Measurements from ENCODE around the gene SLC66A2.

SLC66A2 gene

DNA sequence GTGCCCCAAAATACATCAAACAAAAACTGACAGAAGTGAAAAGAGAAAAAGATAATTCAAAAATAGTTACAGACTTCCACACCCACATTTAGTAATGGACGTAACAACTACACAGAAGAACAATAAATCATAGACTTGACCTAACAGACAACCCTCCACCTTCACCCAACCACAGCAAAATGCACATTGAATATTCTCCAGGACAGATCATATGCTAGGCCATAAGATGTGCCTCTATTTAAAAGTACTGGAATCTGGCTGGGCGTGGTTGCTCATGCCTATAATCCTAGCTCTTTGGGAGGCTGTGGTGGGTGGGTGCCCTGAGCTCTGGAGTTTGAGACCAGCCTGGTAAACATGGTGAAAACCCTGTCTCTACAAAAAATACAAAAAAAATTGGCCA is 20.0 kb downstream of the SLC66A2 start:
- no peak for DNase-seq (ENCODE audit: low read depth, low spot score)
- TF ChIP-seq, protein P1, sequence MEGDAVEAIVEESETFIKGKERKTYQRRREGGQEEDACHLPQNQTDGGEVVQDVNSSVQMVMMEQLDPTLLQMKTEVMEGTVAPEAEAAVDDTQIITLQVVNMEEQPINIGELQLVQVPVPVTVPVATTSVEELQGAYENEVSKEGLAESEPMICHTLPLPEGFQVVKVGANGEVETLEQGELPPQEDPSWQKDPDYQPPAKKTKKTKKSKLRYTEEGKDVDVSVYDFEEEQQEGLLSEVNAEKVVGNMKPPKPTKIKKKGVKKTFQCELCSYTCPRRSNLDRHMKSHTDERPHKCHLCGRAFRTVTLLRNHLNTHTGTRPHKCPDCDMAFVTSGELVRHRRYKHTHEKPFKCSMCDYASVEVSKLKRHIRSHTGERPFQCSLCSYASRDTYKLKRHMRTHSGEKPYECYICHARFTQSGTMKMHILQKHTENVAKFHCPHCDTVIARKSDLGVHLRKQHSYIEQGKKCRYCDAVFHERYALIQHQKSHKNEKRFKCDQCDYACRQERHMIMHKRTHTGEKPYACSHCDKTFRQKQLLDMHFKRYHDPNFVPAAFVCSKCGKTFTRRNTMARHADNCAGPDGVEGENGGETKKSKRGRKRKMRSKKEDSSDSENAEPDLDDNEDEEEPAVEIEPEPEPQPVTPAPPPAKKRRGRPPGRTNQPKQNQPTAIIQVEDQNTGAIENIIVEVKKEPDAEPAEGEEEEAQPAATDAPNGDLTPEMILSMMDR (IDR thresholded peaks at IDR 0.05; ENCODE audit: insufficient read depth, low read length, missing control alignments): no peak
- ChIA-PET POLR2A (no interaction called here), CTCF (no interaction called here)
- H3K4me3 ChIP-seq (ENCODE audit: low read depth, low read length): no peak overlapping the region

DNA sequence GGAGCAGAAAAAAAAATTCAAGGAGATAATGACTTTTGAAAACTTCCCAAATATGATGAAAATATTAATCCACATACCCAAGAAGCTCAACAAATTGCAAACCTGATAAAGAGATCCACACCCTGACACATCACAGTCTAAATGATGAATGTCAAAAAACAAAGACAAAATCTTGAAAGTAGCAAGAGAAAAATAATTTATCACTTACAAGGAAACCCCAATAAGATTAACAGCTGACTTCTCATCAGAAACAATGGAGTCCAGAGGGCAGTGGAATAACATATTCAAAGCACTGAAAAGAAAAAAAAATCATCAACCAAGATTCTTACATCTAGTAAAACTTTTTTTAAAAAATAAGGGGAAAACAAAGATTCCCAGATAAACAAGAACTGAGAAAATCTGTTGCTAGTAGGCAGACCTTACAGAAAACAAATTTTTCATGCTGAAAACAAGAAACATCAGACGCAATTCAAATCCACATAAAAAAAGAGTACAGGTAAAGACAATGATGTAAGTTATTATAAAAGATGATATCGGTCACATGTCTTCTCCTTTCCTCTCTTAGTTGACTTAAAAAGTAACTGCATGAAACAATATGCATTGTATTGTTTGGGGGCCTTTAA is 21.3 kb downstream of the SLC66A2 start:
- no peak for DNase-seq (ENCODE audit: low read depth, low spot score)
- TF ChIP-seq, protein P1 (IDR thresholded peaks at IDR 0.05; ENCODE audit: insufficient read depth, low read length, missing control alignments): no peak
- POLR2A ChIA-PET: no interaction called here
- CTCF ChIA-PET: no interaction called here
- H3K4me3 ChIP-seq (ENCODE audit: low read depth, low read length): no peak overlapping the region

DNA sequence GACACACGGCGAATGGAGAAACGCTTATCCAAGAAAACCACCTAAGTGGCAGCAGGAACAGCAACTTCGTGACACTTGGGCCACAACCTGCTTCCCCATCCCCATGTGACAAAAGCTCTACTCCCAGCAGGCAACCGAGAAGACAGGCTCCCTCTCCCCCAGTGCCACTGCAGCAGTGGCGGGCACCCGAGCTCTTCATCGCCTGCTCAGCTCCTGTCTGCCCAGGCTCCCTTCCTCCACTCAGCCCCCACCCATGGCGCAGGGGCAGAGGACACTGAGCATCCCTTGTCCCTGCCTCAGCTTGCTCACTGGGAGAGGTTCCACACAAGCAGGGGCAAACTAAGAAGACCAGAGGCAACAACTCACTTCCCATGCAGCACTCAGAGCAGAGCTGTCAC is 22.9 kb downstream of the SLC66A2 start:
- CTCF ChIA-PET: no interaction called here
- DNase-seq (ENCODE audit: low read depth, low spot score): no peak
- POLR2A ChIA-PET: no interaction called here
- TF ChIP-seq, protein P1 (IDR thresholded peaks at IDR 0.05; ENCODE audit: insufficient read depth, low read length, missing control alignments): no peak
- H3K4me3 ChIP-seq (ENCODE audit: low read depth, low read length): no peak overlapping the region

DNA sequence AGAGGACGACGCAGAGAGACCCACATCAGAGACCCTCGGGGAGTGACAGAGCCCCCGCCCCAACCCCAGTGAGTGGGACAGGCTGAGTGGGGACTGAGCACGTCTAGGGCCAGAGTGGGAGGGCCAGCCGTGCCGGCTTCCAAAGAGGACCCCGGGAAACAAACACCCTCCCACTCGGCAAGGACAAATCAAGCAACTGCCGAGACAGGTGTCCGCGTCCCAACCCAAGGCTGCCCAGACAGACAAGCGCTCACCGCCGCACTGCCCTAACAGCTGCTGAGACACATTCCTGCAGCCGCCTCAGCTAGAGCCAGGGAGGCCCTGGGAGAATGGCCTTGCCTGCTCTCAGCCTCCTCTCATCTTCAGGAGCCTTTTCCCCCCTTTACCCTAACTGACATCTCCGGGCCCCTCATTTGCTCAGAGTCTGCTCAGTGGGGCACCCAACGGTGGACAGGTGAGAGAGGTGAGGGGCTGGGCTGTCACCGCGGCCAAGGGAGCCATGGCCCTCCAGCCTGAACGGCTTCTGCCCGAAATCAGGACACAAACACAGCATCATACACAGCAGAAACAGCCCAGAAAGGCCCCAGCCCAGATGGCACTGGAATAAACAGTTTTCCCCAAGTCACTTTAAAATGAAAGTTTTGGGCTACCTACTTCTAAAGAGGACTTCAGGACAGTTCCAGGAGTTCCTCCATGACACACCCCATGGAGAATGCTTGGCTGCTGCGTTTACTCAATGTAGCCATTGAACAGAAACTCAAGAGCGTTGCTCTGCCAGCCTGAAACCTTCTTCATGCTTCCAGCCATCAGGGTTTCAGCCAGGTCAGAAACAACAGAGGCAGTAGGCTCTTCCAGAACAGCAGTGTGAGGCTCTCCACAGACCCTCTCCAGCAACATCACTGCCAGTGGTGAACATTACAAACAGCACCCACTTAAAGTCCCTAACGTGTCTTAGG is 23.6 kb downstream of the SLC66A2 start:
- CTCF ChIA-PET: no interaction called here
- no peak for DNase-seq (ENCODE audit: low read depth, low spot score)
- POLR2A ChIA-PET: no interaction called here
- TF ChIP-seq, protein P1 (IDR thresholded peaks at IDR 0.05; ENCODE audit: insufficient read depth, low read length, missing control alignments): no peak
- H3K4me3 ChIP-seq (ENCODE audit: low read depth, low read length): no peak overlapping the region

DNA sequence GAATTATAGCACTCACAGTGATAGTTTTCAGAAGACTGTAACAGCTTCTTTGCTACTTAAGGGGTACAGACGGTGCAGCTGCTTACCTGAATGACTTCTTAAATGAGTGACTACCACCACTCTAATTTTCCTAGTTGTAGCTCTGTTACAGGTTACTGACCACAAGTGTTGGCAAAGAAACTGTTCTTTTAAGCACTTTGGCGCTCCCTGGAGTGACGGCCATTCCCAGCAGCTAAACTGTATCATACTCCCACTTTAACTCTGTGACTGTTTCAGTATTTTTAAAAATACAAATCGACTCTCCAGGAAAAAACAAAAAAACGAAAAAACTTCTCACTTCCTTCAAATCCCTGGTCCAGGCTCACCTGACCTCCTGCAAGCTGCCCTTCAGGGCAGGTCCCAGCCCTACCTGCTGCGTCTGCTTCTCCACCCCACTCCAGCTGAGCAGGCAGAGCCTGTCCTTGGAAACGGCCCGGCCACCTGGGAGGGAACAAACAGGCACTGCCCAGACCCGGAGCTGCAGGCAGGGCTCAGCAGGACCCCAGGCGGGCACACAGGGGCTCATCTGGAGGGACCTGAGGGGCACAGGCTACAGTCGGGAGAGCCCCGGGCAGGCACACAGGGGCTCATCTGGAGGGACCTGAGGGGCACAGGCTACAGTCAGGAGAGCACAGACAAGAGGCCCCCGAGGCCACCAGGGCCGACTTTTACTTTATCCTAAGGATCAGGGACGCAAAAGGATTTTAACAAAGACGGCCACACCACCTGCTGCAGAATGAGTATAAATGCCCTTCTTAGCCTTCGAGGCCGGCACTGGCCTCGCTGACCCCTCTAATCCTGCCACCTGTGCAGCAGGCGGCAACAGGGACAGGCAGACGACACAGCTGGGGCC is 24.5 kb downstream of the SLC66A2 start:
- DNase-seq (ENCODE audit: low read depth, low spot score): no peak
- H3K4me3 ChIP-seq (ENCODE audit: low read depth, low read length): no peak overlapping the region
- TF ChIP-seq, protein P1 (IDR thresholded peaks at IDR 0.05; ENCODE audit: insufficient read depth, low read length, missing control alignments): no peak
- POLR2A ChIA-PET: no interaction called here
- CTCF ChIA-PET: interaction anchor here (2.0 kb wide), 1 partner anchor 13 kb away, joined by 6 read pairs; no protein-coding TSS in a partner anchor
